Right lobe of liver (tissue), 4 donors: ENCODE data around the gene GSTA4.

Experiments
- POLR2A ChIP-seq: fragments of 450-650 bp; IDR thresholded peaks from one replicate; pipeline ENCODE4 v1.6.1; 2017; ENCODE audit warnings: antibody characterized with exemption, mild to moderate bottlenecking
- TF ChIP-seq, protein P1 (sequence below), 4 donors: fragments of 200-600 bp in 3 of 4; fragments of 450-650 bp in 1 of 4; IDR thresholded peaks; one replicate each; pipeline versions ENCODE4 v1.5.1 to v1.8.0; 2016 to 2022; ENCODE audit warnings: antibody characterized with exemption in 4 of 4, mild to moderate bottlenecking in 2 of 4
- donor health status: DM: no; HTN: no; CAD: no.
- donor health status: DM: no; HTN: no; CAD: no.
- donor health status: DM: no; HTN: yes; CAD: no.

DNA sequence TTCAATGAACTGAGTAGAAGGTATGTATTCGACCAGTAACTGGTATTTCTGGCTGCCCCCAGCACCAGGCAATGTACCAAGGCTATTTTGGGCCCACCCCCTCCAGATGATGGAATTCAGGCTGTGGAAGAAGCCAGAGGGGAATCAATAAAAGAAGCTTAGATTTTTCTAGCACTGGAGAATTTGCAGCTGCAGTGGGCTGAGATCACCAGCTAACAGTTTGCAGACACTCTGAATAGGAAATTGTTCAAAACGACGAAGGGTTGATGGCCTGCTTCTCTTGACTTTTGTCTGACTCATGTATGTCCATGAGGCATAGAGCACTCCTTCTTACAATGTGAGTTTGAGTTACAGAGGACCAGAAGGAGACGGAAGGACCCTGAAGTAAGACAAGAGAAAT is 37.8 kb upstream of the GSTA4 start:
- TF ChIP-seq, protein P1, sequence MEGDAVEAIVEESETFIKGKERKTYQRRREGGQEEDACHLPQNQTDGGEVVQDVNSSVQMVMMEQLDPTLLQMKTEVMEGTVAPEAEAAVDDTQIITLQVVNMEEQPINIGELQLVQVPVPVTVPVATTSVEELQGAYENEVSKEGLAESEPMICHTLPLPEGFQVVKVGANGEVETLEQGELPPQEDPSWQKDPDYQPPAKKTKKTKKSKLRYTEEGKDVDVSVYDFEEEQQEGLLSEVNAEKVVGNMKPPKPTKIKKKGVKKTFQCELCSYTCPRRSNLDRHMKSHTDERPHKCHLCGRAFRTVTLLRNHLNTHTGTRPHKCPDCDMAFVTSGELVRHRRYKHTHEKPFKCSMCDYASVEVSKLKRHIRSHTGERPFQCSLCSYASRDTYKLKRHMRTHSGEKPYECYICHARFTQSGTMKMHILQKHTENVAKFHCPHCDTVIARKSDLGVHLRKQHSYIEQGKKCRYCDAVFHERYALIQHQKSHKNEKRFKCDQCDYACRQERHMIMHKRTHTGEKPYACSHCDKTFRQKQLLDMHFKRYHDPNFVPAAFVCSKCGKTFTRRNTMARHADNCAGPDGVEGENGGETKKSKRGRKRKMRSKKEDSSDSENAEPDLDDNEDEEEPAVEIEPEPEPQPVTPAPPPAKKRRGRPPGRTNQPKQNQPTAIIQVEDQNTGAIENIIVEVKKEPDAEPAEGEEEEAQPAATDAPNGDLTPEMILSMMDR (IDR thresholded peaks at IDR 0.05): no peak
- no peak for TF ChIP-seq POLR2A
